CD4-positive, alpha-beta T cell treated with Interleukin-4 for 4 hours (primary cell): ENCODE measurements around the gene CDKN3.
"Not testable (repeated sequence)": the region's sequence is repeated elsewhere in the genome, so short reads cannot be mapped to it uniquely, and the experiment has no call there.

Experiments
- DNase-seq: peaks from one replicate; pipeline ENCODE4 v3.0.0-alpha.2; 2020

The CDKN3 gene

DNA sequence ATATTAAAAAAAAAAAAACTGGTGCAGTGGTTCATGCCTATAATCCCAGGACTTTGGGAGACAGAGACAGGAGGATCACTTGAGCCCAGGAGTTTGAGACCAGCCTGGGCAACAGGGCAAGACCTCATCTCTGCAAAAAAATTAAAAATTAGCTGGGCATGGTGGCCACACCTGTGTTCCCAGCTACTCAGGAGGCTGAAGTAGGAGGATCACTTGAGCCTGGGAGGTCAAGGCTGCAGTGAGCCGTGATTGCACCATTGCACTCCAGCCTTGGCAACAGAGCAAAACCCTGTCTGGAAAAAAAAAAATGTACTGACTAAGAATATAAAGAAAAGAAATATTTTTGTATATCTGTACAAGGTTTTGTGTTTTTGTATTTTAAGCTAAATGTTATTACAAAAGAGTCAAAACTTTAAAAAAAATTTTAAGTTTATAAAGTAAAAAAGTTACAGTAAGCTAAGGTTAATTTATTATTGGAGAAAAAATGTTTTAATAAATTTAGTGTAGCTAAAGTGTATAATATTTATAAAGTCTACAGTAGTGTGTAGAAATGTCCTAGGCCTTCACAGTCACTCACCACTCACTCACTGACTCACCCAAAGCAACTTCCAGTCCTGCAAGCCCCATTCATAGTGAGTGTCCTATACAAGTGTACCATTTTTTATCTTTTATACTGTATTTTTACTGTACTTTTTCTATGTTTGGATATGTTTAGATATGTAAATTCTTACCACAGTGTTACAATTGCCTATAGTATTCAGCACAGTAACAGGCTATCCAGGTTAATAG, 60.2 kb downstream of the CDKN3 start:
- DNase-seq = not testable (repeated sequence)

GRCh38 chr14:54457609-54457996, 60.8 kb downstream of the CDKN3 start:
- no peak for DNase-seq

DNA sequence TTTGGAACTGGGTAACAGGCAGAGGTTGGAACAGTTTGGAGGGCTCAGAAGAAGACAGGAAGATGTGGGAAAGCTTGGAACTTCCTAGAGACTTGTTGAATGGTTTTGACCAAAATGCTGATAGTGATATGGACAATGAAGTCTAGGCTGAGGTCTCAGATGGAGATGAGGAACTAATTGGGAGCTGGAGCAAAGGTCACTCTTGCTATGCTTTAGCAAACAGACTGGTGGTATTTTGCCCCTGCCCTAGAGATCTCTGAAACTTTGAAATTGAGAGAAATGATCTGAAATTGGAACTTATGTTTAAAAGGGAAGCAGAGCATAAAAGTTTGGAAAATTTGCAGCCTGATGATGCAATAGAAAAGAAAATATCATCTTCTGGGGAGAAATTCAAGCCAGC, 61.7 kb downstream of the CDKN3 start:
- DNase-seq = not testable (repeated sequence)

DNA sequence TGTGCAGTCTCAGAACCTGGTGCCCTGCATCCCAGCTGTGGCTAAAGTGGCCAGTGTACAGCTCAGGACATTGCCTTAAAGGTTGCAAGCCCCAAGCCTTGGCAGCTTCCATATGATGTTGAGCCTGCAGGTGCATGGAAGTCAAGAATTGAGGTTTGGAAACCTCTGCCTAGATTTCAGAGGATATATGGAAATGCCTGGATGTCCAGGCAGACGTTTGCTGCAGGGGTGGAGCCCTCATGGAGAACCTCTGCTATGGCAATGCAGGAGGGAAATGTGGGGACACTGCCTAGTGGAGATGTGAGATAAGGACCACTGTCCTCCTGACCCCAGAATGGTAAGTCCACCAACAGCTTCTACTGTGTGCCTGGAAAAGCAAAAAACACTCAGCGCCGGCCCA, 62.3 kb downstream of the CDKN3 start:
- no peak for DNase-seq

DNA sequence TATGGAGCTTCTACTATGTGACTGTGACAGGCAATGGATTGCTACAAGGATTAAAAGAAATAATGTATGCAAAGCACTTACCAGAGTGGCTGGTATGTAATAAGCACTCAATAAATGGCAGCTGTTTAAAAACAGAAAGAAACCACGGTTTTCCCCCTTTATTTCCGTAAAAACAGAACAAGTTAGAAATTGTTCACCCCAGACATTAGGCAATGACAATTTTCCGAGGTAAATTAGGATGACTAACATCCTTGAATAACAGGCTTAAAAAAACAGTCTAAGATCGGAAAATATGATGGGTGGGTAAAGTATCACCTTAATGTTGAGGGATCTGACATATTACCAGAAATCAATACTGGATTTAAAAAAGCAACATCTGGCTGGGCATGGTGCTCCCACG, 65.2 kb downstream of the CDKN3 start:
- DNase-seq = no peak

GRCh38 chr14:54465654-54466053, 68.8 kb downstream of the CDKN3 start:
- DNase-seq = no peak

- no peak for DNase-seq
These were observed 70.5 kb downstream of the CDKN3 start for GRCh38 chr14:54467280-54467679.
